MCF 10A (cell line): Measurements from ENCODE around the gene KCNK10. TPM values are rescaled to one million over a fixed set of nuclear protein-coding genes. Genes with fewer than 3 reads are reported as not detected.

ENCODE experiments used
- BruUV-seq: library from RNA; stranded (reverse); fragments of 400-500 nt; replicated peaks from 2 replicates; lab custom pipeline; 2021; lab: Mats Ljungman, UMichigan
- CTCF ChIA-PET: fragments of 300-600 bp; sonication (Branson Sonifier 250); formaldehyde crosslinking; extraction: SDS; loops from one replicate; lab custom pipeline; 2021; ENCODE audit warnings: antibody characterized with exemption, inconsistent platforms; lab: Yijun Ruan, JAX
- POLR2A ChIA-PET: fragments of 300-600, 350-650 bp; sonication (Branson Sonifier 250); formaldehyde crosslinking; extraction: SDS; loops from one replicate; lab custom pipeline; 2020; ENCODE audit warnings: antibody characterized with exemption, inconsistent platforms; lab: Yijun Ruan, JAX
- DNase-seq: peaks from one replicate; pipeline ENCODE4 v3.0.0-alpha.2; 2018; ENCODE audit not compliant: unreplicated experiment
- H3K27ac Mint-ChIP-seq: one replicate; pipeline ENCODE4 v1.8.0; 2022; ENCODE audit warnings: mild to moderate bottlenecking, low read depth, mixed read lengths; ENCODE audit not compliant: unreplicated experiment
- H3K27me3 Mint-ChIP-seq: one replicate; pipeline ENCODE4 v1.8.0; 2022; ENCODE audit warnings: mixed read lengths; ENCODE audit not compliant: insufficient read depth, unreplicated experiment
- H3K36me3 Mint-ChIP-seq: one replicate; pipeline ENCODE4 v1.8.0; 2022; ENCODE audit warnings: mild to moderate bottlenecking, moderate library complexity, mixed read lengths; ENCODE audit not compliant: insufficient read depth, unreplicated experiment
- H3K4me1 Mint-ChIP-seq: one replicate; pipeline ENCODE4 v1.8.0; 2022; ENCODE audit warnings: mixed read lengths; ENCODE audit not compliant: insufficient read depth, unreplicated experiment
- H3K4me3 Mint-ChIP-seq: one replicate; pipeline ENCODE4 v1.8.0; 2022; ENCODE audit warnings: mild to moderate bottlenecking, moderate library complexity, mixed read lengths; ENCODE audit not compliant: unreplicated experiment
- H3K9me3 Mint-ChIP-seq: one replicate; pipeline ENCODE4 v1.8.0; 2022; ENCODE audit warnings: mixed read lengths; ENCODE audit not compliant: unreplicated experiment
- intact Hi-C: fragments of 100-400 bp; cut with micrococcal nuclease; formaldehyde crosslinking; loops from 2 replicates; pipeline ENCODE4 v1.14.1; 2022
- total RNA-seq: library from RNA; stranded (reverse); gene quantifications from 2 replicates; pipeline ENCODE4 v1.2.3, GENCODE V29; 2022
- TF ChIP-seq, protein P1 (sequence below): fragments of 200-600 bp; IDR thresholded peaks from one replicate; pipeline ENCODE4 v1.8.0; 2022; ENCODE audit warnings: antibody characterized with exemption, mild to moderate bottlenecking; ENCODE audit not compliant: unreplicated experiment

Gene KCNK10
- total RNA-seq, 1 experiment from 2014 or later = not detected

- Mint-ChIP-seq H3K4me1 (no peaks in the 10 kb centered on the region), H3K9me3 (no peaks in the 10 kb centered on the region), H3K4me3 (no peak overlapping the region), H3K27me3 (peaks cover 45% of the 10 kb centered on the region), H3K27ac (no peak overlapping the region), H3K36me3 (peaks cover 6% of the 10 kb centered on the region)
- no peak for DNase-seq
- TF ChIP-seq, protein P1, sequence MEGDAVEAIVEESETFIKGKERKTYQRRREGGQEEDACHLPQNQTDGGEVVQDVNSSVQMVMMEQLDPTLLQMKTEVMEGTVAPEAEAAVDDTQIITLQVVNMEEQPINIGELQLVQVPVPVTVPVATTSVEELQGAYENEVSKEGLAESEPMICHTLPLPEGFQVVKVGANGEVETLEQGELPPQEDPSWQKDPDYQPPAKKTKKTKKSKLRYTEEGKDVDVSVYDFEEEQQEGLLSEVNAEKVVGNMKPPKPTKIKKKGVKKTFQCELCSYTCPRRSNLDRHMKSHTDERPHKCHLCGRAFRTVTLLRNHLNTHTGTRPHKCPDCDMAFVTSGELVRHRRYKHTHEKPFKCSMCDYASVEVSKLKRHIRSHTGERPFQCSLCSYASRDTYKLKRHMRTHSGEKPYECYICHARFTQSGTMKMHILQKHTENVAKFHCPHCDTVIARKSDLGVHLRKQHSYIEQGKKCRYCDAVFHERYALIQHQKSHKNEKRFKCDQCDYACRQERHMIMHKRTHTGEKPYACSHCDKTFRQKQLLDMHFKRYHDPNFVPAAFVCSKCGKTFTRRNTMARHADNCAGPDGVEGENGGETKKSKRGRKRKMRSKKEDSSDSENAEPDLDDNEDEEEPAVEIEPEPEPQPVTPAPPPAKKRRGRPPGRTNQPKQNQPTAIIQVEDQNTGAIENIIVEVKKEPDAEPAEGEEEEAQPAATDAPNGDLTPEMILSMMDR = no peak
- intact Hi-C loops = no loop called here
- no TSS peak for BruUV-seq
- ChIA-PET CTCF (no interaction called here), POLR2A (no interaction called here)
These were observed 20.0 kb downstream of the KCNK10 start for GRCh38 chr14:88303041-88303440.

DNA sequence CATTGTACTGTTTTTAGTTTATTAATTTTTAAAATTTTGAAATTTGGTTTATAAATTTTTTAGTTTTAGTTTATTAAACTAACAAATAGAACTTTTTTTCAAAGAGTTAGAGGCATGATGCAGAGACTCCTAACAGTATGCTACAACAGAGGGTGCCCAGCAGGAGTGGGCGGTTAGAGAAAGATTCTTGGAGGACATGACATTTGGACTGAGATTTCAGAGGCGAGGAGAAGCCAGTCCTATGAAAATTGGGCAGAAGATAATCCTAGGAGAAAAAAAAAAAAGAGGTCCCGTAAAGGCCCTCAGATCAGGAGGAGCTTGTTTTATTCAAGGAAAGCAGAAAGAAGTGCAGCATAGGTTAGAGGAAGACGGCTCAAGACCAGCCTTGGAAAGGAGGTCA is 21.7 kb downstream of the KCNK10 start:
- CTCF ChIA-PET = no interaction called here
- TF ChIP-seq, protein P1 = no peak
- DNase-seq = no peak
- H3K9me3 Mint-ChIP-seq = no peaks in the 10 kb centered on the region
- no TSS peak for BruUV-seq
- POLR2A ChIA-PET = no interaction called here
- H3K36me3 Mint-ChIP-seq = peaks cover 6% of the 10 kb centered on the region
- H3K4me3 Mint-ChIP-seq = no peak overlapping the region
- intact Hi-C loops = no loop called here
- H3K4me1 Mint-ChIP-seq = no peaks in the 10 kb centered on the region
- no peak overlapping the region for H3K27ac Mint-ChIP-seq
- peaks cover 47% of the 10 kb centered on the region for H3K27me3 Mint-ChIP-seq

- ChIA-PET POLR2A (no interaction called here), CTCF (no interaction called here)
- Mint-ChIP-seq H3K36me3 (peaks cover 6% of the 10 kb centered on the region), H3K27me3 (peaks cover 47% of the 10 kb centered on the region), H3K9me3 (no peaks in the 10 kb centered on the region), H3K27ac (no peak overlapping the region), H3K4me1 (no peaks in the 10 kb centered on the region), H3K4me3 (no peak overlapping the region)
- intact Hi-C loops = no loop called here
- TF ChIP-seq, protein P1 = no peak
- BruUV-seq = no TSS peak
- DNase-seq = no peak
These were observed 22.3 kb downstream of the KCNK10 start for GRCh38 chr14:88300817-88301216.

GRCh38 chr14:88299865-88300530 is 23.1 kb downstream of the KCNK10 start:
- DNase-seq = no peak
- ChIA-PET POLR2A (interaction anchor here (0.6 kb wide), 1 partner anchor 81 kb away, joined by 3 read pairs; no protein-coding TSS in a partner anchor), CTCF (no interaction called here)
- no peak overlapping the region for H3K27ac Mint-ChIP-seq
- no peaks in the 10 kb centered on the region for H3K4me1 Mint-ChIP-seq
- H3K4me3 Mint-ChIP-seq = no peak overlapping the region
- peaks cover 6% of the 10 kb centered on the region for H3K36me3 Mint-ChIP-seq
- H3K9me3 Mint-ChIP-seq = no peaks in the 10 kb centered on the region
- intact Hi-C loops = no loop called here
- no TSS peak for BruUV-seq
- H3K27me3 Mint-ChIP-seq = peaks cover 47% of the 10 kb centered on the region
- TF ChIP-seq, protein P1 = no peak
